ENCODE measurements around the gene DNAJC11. TPM values are rescaled to one million over a fixed set of nuclear protein-coding genes. Genes with fewer than 3 reads are reported as not detected.

Gene DNAJC11
- total RNA-seq, 4 donors from 2014 or later: 62.9 to 119 (median 63.4) TPM

DNA sequence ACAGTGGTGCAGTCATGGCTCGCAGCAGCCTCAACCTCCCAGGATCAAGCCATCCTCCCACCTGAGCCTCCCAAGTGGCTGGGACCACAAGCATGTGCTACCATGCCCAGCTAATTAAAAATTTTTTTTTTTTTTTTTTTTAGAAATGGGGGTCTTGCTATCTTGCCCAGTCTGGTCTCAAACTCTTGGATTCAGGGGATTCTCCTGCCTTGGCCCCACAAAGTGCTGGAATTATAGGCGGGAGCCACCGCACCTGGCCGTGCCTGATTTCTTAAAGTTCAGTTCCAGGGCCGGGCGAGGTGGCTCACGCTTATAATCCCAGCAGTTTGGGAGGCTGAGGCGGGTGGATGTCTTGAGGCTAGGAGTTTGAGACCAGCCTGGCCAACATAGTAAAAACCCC is 70.6 kb downstream of the DNAJC11 start:
- TF ChIP-seq POLR2A (IDR thresholded peaks at IDR 0.05): no peak
- TF ChIP-seq, protein P1, sequence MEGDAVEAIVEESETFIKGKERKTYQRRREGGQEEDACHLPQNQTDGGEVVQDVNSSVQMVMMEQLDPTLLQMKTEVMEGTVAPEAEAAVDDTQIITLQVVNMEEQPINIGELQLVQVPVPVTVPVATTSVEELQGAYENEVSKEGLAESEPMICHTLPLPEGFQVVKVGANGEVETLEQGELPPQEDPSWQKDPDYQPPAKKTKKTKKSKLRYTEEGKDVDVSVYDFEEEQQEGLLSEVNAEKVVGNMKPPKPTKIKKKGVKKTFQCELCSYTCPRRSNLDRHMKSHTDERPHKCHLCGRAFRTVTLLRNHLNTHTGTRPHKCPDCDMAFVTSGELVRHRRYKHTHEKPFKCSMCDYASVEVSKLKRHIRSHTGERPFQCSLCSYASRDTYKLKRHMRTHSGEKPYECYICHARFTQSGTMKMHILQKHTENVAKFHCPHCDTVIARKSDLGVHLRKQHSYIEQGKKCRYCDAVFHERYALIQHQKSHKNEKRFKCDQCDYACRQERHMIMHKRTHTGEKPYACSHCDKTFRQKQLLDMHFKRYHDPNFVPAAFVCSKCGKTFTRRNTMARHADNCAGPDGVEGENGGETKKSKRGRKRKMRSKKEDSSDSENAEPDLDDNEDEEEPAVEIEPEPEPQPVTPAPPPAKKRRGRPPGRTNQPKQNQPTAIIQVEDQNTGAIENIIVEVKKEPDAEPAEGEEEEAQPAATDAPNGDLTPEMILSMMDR (IDR thresholded peaks at IDR 0.05): no peak
- Histone ChIP-seq H3K4me1 (peaks cover 0 to 13% (median 2%) of the 10 kb centered on the region in 4 donors), H3K27me3 (no peaks in the 10 kb centered on the region), H3K9me3 (no peaks in the 10 kb centered on the region), H3K4me3 (no peak overlapping the region), H3K27ac (no peak overlapping the region), H3K36me3 (peaks cover 0 to 85% (median 0%) of the 10 kb centered on the region in 3 donors)
- DNase-seq: no peak

DNA sequence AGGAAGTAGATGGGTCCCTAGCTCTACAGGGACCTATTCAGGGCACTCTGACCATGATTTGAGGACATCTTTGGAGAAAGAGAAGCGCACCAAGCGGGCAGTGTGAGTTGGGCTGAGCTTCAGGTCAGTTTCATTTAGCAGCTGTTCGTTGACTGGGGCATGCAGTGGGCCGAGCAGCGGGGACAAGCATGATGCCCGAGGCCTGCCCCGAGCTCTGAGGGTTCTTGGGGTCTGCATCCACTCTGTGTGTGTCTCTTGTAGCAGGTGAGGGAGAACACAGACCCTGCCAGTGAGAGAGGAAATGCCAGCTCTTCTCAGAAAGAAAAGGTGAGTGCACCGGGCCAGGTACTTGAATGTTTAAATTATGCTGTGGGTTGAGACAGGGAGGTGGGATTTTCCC is 71.6 kb downstream of the DNAJC11 start:
- Histone ChIP-seq H3K9me3 (no peaks in the 10 kb centered on the region), H3K4me3 (no peak overlapping the region), H3K36me3 (peaks cover 0 to 75% (median 0%) of the 10 kb centered on the region in 3 donors), H3K27me3 (no peaks in the 10 kb centered on the region), H3K27ac (no peak overlapping the region), H3K4me1 (peaks cover 0 to 16% (median 6%) of the 10 kb centered on the region in 4 donors)
- TF ChIP-seq, protein P1 (IDR thresholded peaks at IDR 0.05): no peak
- no peak for TF ChIP-seq POLR2A (IDR thresholded peaks at IDR 0.05)
- no peak for DNase-seq

DNA sequence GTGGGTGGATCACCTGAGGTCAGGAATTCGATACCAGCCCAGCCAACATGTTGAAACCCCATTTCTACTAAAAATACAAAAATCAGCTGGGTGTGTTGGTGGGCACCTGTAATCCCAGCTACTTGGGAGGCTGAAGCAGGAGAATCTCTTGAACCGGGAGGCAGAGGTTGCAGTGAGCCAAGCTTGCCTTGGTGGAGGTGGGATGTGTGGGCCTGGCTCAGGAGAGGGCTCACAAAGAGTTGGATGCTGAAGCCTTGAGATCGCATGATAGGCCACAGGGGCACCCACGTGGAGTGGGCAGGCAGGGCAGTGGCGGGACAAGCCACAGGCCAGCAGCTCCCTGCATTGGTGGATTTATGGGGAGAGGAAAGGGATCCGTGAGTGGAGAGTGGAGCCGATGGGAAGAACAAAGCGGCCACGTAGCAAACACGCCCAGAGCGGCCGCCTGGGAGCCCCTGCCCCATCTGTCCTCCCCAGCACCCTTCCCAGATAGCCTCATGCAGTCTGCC is 72.6 kb downstream of the DNAJC11 start:
- TF ChIP-seq, protein P1 (IDR thresholded peaks at IDR 0.05): no peak
- TF ChIP-seq POLR2A (IDR thresholded peaks at IDR 0.05): no peak
- no peak for DNase-seq
- Histone ChIP-seq H3K27ac (no peak overlapping the region), H3K4me3 (no peak overlapping the region), H3K27me3 (no peaks in the 10 kb centered on the region), H3K9me3 (no peaks in the 10 kb centered on the region), H3K36me3 (peaks cover 0 to 65% (median 0%) of the 10 kb centered on the region in 3 donors), H3K4me1 (peaks cover 0 to 20% (median 9%) of the 10 kb centered on the region in 4 donors)

DNA sequence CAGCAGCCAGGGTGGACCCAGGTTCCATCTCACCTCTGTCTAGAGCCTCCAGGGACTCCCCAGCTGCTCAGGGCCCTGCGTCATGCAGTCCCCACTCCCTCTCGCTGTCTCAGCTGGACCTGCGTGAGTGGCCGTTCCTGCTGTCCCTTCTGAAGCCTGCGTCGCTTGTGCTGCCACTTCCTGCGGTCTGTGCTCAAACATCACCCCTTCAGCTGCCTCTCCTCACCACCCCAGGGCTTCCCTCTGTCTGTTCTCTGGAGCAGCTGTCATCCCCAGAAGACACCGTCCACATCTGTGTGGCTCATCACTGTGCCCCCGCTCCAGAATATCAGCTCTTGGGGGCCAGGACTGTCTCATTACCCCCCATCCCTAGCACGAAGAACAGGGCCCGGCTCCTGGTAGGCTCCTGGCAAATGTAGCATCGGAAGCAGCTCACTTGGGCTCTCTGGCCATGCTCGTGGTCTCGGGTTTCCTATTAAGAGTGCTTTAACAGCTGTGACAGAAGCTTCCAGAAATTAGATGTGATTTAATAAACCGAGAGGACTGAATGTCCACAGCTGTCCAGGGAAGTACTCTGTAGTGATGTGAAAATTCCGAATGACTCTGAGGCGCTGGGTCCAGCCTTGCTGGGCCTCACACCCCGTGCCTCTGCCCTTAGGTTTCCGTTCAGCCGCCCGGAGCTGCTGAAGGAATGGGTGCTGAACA is 73.6 kb downstream of the DNAJC11 start:
- Histone ChIP-seq H3K4me1 (peaks cover 0 to 20% (median 9%) of the 10 kb centered on the region in 4 donors), H3K4me3 (no peak overlapping the region), H3K36me3 (peaks cover 0 to 54% (median 0%) of the 10 kb centered on the region in 3 donors), H3K27ac (no peak overlapping the region), H3K27me3 (no peaks in the 10 kb centered on the region), H3K9me3 (no peaks in the 10 kb centered on the region)
- DNase-seq: no peak
- TF ChIP-seq, protein P1 (IDR thresholded peaks at IDR 0.05): no peak
- no peak for TF ChIP-seq POLR2A (IDR thresholded peaks at IDR 0.05)

DNA sequence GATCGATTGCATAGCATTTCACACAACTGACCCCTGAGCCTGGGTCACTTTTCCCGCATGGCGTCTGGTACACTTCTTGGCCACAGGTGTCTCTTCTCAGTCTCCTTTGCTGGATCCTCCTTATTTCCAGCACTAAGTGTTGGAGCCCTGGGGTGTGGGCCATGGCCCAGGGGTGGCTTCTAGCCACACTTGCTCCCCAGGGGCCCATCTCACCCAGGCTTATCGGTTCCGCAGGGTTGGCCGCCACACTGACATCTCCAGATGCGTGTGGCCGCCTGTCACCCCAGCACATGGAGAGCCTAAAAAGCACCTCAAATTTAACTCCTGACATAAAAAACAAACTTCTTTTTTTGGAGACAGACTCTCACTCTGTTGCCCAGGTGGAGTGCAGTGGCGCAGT is 74.6 kb downstream of the DNAJC11 start:
- Histone ChIP-seq H3K36me3 (peaks cover 0 to 53% (median 0%) of the 10 kb centered on the region in 3 donors), H3K9me3 (no peaks in the 10 kb centered on the region), H3K4me1 (peaks cover 0 to 20% (median 9%) of the 10 kb centered on the region in 4 donors), H3K4me3 (no peak overlapping the region), H3K27ac (no peak overlapping the region), H3K27me3 (no peaks in the 10 kb centered on the region)
- TF ChIP-seq, protein P1 (IDR thresholded peaks at IDR 0.05): no peak
- TF ChIP-seq POLR2A (IDR thresholded peaks at IDR 0.05): no peak
- DNase-seq: no peak

Data from Peyer's patch (tissue), 4 donors.